B cell (primary cell): Measurements from ENCODE around the gene RABAC1.

Source experiments
- CTCF ChIP-seq: fragments of 200-600 bp; IDR thresholded peaks from one replicate; pipeline ENCODE4 v1.8.0; 2022; ENCODE audit warnings: antibody characterized with exemption, mild to moderate bottlenecking
- EZH2 ChIP-seq: IDR thresholded peaks from 2 replicates; pipeline ENCODE4 v1.6.1; 2012; ENCODE audit warnings: borderline replicate concordance, low read depth, mild to moderate bottlenecking, moderate library complexity, low read length; ENCODE audit not compliant: insufficient read depth, poor library complexity, severe bottlenecking

GRCh38 chr19:41936416-41936850 is 22.7 kb downstream of the RABAC1 start:
- no peak for TF ChIP-seq EZH2
- no peak for TF ChIP-seq CTCF
